GM20431 (cell line): Measurements from ENCODE around the gene HPD.
"Not testable (repeated sequence)": the region's sequence is repeated elsewhere in the genome, so short reads cannot be mapped to it uniquely, and the experiment has no call there.

ENCODE experiments used
- in situ Hi-C: fragments of 300-500 bp; cut with MseI, MboI; formaldehyde crosslinking; loops from one replicate; pipeline ENCODE4 v1.15.0; 2020; ENCODE audit warnings: low sequenced_read_pairs; ENCODE audit not compliant: unreplicated experiment

HPD gene

GRCh38 chr12:121858662-121859572, at the start of gene HPD:
Gene HPD, minus strand, starts transcription at chr12:121858859. Its CDS starts 36 bp downstream, at chr12:121858823.
- in situ Hi-C loops, result no loop called here

- in situ Hi-C loops, result no loop called here
Observed at GRCh38 chr12:121905746-121906145, 47.1 kb upstream of the HPD start.

GRCh38 chr12:121903202-121903601, 44.5 kb upstream of the HPD start:
- in situ Hi-C loops, result no loop called here

- in situ Hi-C loops, result no loop called here
Observed at GRCh38 chr12:121899590-121899989, 40.9 kb upstream of the HPD start.

- in situ Hi-C loops, result no loop called here
Observed at GRCh38 chr12:121898287-121898686, 39.6 kb upstream of the HPD start.

- in situ Hi-C loops, result no loop called here
Observed at GRCh38 chr12:121894633-121895032, 36.0 kb upstream of the HPD start.

- in situ Hi-C loops, result no loop called here
Observed at GRCh38 chr12:121893961-121894460, 35.4 kb upstream of the HPD start.

GRCh38 chr12:121892673-121893561, 34.3 kb upstream of the HPD start:
- in situ Hi-C loops, result no loop called here

GRCh38 chr12:121889661-121890060, 31.0 kb upstream of the HPD start:
- in situ Hi-C loops, result not testable (repeated sequence)

- in situ Hi-C loops, result no loop called here
Observed at GRCh38 chr12:121889274-121889624, 30.6 kb upstream of the HPD start.

GRCh38 chr12:121888478-121889273, 30.0 kb upstream of the HPD start, which contains the start of gene PSMD9:
Gene PSMD9, plus strand, starts transcription at chr12:121888790. Its CDS starts 67 bp downstream, at chr12:121888857.
- in situ Hi-C loops, result no loop called here

GRCh38 chr12:121888083-121888477, 29.4 kb upstream of the HPD start:
- in situ Hi-C loops, result no loop called here

GRCh38 chr12:121885129-121885528, 26.5 kb upstream of the HPD start:
- in situ Hi-C loops, result not testable (repeated sequence)

- in situ Hi-C loops, result no loop called here
Observed at GRCh38 chr12:121883315-121883660, 24.6 kb upstream of the HPD start.

GRCh38 chr12:121876080-121876447, 17.4 kb upstream of the HPD start:
- in situ Hi-C loops, result not testable (repeated sequence)

GRCh38 chr12:121875582-121875981, 16.9 kb upstream of the HPD start:
- in situ Hi-C loops, result no loop called here

- in situ Hi-C loops, result no loop called here
Observed at GRCh38 chr12:121874071-121874470, 15.4 kb upstream of the HPD start.

GRCh38 chr12:121873216-121873569, 14.5 kb upstream of the HPD start:
- in situ Hi-C loops, result no loop called here

- in situ Hi-C loops, result no loop called here
Observed at GRCh38 chr12:121872546-121873215, 14.0 kb upstream of the HPD start.

GRCh38 chr12:121871467-121871866, 12.8 kb upstream of the HPD start:
- in situ Hi-C loops, result no loop called here
